Endometrium (tissue), 2 donors: ENCODE data around the gene GRK1.

Experiments used
- FAIRE-seq: peaks from 2 replicates; lab custom pipeline; 2012; peaks lifted over from hg19 to GRCh38; lab: Jason Lieb, UNC
- donor health status: control.
- donor health status: control.

Gene GRK1

DNA sequence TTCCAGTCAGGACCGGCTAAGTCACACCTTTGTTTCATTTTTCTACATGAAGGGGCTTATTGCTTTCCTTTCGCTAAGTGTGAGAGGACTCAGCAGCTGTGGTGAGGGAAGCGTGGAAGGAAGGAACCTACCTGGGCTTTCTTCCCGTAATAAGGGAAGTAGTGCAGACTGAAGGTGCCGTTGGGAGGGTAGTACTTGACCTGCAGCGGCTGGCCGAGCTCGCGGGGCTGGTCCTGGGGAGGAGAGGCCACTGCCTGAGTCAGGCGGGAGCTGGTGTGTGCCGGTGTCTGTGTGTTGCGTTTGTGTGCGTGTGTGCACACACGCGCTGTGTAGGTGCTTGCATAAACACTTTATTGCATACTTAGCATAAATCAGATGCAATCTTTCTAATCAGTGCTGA lies 16.7 kb upstream of the GRK1 start:
- FAIRE-seq: no peak

DNA sequence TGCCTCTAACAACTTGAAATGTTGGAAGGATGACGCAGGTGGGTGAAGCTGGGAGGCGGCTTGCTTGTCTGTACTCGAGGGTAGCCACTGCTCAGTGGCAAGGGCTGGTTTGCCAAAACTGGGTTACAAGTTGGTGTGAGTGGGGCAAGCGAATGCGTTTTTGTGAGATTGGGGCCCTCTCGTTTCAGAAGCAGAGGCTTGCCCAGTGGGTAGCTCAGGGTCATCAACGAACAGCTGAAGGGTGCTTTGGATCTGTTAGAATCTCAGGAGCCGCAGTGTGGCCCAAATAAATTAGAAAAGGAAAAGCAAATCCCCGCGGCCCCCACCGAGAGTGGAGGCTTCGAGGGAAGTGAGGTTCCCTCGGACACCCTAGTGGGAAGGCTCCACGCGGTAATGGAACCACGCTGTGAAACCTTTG lies 16.3 kb upstream of the GRK1 start:
- FAIRE-seq: no peak

DNA sequence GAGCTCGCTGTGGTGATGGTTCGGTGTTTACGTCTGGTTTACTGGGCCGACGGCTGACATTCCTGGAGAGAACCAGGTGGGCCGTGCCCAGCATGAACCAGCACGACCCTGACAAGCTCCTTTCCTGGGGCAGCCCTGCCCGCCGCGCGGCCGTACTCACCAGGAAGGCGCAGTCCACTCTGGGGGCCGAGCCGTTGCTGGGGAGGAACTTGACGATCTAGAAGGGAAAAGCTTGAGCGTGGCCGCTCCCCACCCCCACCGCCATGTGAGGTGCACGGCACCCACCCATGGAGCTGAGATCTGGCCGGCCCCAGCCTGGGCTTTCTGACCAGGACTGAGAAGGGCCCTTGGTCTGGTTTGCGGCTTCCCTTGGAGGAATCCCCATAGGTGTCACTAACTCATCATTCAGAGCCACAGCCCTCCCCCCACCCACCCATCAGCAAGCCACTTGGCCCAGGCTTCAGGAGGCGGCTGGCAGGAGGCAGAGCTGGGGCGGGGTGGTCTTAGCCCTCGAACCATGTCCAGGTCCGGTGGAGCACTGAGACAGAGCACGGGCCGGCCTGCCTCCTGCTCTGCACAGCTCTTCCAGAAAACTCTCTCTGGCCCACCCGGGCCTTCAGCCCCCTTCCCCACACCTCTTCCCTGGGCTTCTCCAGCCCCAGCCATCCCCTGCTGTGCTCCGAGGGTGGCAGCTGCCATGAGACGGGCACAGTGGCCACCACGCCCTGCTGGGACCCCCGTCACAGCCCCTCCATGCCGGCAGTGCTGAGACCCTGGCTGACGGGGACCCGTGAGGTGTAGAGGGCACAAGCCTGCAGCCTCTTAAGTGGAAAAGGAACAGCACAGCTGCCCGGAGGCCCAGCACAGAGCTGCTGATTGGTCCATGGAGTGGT lies 15.3 kb upstream of the GRK1 start:
- no peak for FAIRE-seq

DNA sequence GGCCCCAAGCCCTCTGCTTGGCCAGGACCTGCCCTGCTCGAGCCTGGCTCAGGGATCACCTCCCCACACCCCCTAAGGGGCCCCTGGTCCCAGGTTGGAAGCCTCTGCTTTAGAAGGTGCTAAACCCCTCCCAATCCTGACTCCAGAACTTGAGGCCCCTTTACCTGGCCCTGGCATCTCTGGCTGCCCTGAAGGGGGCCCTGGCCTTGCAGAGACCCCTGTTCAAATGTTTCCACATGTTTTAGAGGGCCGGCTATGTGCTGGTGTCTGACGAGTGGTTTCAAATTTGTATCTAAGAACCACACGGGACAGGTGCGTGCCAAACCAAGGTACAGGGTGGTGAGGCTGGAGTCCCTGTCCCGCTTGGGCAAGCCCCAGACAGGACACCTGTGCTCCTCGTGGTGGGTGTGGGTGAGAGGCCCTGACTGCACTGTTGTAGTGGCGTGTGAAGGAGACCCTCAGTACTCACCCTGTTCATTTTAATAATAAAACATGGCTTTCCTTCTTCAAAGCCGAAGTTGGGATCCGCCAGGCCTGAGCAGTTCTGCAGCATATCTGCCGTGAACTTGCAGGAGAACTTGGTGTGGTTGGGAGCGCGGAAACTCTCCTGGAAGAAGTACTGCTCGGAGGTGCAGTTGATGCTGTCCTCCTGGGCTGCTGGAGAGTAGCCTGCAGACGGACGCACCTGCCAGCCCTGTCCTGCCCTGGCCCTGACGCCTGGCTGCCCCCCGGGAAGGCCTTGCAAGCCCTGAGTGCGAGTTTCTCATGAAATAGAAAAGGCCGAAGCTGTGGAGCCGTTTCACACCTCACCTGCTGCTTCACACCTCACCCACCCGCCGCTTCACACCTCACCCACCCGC lies 14.4 kb upstream of the GRK1 start:
- no peak for FAIRE-seq

DNA sequence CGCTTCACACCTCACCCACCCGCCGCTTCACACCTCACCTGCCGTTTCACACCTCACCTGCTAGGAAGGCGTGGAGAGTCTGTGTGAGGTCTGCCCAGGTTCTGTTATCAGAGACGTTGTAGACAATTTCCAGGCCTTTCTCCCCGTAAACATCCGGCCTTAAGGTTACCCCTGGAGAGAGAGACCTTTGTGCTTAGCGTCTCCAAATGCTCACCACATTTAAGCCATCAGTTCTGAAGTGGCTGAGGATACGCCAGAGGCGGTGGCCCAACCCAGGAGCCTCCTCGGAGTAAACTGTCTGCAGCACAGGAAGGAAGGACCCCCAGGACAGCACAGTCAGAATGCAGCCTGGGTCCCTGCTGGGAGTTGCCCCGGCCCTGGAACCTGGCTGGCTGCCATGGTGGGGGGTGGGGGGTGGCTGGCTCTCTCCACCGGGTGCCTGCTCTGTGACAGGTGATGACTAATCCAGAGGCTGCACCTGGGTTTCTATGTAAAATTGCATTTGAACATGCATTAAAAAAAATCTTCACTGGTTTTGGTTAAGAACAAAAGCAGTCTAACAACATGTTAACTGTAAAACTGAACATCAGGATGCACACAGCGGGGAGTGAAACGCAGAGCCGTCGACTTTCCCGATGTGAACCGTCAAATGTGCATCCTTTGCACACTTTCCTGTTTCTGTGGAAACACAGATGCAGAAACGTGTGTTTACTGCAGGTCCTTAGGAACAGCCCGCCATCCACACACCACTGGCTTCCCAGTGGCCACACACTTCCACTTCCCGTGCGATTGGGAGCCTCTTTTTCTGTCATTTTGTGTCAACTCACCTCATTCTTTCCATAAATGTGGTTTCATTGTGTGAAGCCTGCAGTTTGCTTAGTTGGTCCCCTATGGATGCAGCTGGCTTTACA lies 13.5 kb upstream of the GRK1 start:
- no peak for FAIRE-seq

DNA sequence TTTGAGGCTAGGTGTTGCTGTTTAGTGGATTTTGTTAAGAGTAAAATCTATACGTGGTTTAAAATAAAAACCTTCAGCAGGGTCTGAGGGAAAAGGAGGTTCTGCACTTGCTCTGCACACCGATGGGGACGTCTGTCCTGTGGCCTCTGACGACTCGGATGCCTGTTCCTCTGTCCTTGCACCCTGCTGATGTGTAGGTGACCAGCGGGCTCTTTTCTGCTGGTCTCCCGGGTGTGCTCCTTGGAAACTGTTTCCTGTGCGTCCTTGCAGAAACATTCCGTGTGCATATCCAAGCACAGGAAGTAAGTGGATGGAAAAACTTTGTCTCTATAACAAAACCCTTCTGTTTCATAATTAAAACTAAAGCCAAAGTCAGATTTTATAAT lies 12.9 kb upstream of the GRK1 start:
- no peak for FAIRE-seq

DNA sequence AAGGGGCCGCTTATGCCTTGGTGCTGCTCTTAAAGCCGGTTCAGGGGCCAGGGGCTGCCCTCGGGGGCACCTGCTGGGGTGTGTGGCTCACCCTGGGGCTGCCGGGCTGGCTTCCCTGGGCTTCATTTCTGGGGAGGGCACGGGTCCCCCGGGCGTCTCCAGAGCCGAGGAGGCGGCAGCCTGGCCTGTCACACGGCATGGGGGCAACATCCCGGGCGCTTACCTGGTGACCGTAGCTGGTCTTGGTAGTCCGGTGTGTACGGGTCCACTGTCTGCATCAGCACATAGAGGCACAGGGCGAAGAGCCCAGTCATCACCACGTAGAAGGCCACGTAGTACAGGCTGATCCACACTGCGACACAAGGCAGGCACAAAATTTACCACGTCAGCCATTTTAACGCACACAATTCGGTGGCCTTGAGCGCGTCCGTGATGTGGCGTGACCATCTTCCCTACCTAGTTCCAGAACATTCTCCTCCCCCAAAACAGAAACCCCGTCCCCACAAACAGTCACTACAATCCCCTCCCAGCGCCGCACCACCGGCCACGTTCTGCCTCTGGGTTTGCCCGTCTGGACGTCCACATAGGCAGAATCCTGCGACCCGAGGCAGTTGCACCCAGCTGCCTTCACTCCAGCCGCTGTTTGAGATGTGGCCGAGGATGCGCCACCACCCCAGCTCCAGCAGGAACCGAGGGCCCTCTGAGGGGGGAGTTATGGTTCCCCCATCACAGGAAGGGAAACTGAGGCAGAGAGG lies 12.3 kb upstream of the GRK1 start:
- no peak for FAIRE-seq

DNA sequence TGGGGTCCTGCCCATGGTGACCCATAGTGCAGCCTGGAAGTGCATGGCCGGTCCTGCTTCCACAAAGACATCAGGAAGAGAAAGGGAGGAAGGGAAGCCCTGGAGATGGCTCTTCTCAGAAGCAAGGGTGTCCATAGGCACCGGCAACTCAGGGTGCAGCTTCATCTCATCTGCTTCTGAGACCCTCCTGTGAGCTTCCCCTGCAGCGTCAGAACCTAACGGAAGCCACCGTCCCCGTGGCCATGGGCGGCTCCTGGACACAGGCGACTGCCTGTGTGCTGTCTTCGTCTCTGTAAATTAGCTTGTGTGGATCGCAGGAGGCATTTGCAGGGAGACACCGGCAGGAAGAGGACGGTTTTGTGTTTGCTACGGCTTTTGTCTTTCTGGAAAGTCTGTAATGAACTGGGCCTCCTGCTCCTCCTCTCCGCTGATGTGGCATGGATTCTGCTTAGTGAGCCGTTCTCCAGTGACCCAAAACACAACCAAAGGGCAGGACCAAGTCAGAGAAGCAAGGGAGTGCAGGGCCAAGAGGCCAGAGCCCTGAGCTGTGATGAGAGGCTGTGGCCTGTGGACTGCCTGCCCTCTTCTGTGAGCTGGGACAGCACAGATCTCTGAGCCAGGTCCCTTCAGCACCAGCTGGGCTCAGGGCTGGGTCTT lies 11.5 kb upstream of the GRK1 start:
- no peak for FAIRE-seq

DNA sequence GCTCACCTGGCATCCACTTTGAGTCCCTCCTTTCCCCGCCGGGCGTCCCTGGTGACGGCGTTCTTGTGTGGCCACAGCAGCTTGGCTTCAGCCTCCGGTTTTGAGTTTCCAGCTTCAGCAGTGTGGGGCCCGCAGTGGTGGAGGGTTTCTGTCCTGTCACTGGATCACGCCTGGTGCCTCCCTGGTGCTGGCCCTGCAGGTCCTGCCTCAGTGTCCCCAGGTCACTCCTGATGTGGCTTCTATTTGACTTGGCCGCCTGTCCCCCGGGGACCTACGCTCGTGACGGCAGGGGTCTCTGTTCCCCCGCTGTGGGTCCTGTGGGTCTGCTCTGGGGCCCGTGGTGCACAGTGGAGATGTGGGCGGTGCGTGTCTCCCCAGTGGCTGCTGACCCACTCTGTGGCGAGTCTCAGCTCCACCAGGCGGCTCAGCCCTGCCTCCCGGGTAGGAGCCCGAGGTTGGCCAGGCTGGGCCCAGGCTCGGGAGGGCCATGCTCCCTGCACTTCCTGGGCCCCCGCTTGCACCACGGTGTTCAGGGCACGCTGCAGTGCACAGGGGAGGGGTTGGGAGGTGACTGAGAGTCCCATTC lies 10.9 kb upstream of the GRK1 start:
- FAIRE-seq: no peak

DNA sequence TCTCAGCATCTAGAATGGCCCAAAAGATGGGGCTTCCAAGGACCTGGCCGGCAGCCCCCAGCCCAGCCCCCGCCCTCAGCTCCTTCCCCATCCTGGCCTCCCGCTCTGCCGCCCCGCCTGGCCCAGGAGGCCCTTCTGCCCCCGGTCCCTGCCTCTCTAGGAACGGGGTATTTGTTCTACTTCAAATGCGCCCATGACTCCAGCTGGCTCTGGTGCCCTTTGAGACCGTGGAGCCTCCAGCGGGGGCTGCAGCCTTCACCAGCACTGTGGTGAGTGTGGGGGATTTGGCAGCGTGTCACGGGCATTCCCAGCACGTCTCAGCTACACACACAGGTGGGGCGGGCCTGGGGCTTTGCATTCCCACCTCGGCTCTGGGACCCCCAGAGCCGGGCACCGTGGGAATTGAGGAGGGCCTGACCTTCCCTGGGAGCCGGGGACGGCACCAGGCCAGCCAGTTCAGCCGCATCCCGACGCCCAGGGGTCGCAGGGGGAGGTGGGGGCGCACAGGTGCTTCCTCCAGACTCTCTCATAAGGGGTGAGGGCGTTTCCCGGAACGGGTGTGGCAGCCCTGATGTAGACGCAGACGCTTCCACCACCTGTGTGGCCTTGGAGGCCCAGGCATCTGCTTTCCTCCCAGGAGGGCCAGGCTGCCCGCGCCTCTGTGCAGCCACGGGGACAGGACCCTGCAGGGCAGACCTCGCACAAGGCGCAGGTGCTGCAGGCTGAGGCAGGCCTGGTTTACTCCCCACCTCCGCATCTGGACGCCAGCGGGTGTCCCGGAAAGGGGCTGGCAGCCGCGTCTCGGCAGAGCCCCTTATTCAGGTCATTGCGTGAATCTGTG lies 10.0 kb upstream of the GRK1 start:
- no peak for FAIRE-seq

DNA sequence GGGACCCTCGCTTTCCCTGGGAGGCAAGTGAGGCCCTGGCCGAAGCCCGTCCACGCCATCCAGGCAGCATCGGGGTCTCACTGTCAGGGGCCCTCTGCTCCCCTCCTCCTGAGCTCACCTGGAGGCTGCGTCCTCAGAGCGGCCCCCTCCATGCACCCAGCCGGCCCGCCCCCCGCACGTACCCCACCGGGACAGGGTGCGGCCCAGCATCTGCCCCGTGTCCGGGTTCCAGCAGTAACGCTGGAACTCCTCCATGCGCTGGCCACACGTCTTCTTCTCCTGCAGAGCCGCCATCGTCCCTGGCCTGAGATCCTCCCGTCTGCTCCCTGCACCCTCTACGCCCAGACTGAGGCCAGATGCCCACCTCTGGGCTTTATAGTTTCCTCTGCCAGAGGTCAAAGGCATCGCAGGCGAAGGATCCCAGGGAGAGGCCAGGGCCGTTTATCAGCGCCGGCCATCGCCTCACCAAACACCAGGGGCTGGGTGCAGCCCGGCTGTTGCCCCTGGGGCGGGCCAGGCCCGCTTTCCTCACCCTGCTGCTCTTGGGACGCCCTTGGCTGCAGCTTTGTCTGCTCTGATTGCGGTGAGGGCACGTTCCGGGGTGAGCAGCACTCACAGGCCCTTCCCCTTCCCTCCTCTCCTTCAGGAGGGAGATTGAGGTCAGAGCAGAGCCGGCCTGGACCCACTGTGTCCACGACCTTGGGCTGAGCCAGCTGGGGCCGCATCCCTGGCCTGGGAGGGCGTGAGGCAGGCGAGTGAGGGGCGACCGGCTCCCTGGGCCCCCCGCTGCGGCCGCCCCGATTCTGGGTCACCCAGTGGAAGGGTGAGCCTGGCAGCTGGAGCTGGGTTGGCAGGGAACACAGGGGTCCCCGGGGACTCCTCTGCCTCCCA lies 8.9 kb upstream of the GRK1 start, which contains the start of gene ATP4B:
Gene ATP4B (minus strand): TSS at position 348 of the 891 bp plus-strand sequence. CDS start 54 bp downstream, at position 294.
- no peak for FAIRE-seq

DNA sequence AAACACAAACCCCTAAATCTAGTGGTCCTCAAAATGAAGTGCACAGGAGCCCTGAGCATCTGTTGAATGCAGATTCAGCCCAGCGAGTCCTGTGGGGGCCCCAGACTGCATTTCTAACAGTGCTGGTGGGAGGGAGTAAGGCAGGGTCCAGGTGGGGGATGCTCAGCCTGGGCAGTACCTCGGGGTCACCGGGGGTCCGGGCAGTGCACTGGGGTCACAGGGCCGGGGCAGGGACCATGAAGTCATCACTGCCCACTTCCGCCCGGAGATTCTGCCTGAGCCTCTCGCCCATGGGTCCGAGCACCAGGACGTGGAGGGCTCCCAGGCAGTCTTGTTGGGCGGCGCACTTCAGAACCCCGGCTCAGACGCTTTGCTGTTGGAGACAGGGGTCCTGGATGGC lies 8.2 kb upstream of the GRK1 start:
- no peak for FAIRE-seq

DNA sequence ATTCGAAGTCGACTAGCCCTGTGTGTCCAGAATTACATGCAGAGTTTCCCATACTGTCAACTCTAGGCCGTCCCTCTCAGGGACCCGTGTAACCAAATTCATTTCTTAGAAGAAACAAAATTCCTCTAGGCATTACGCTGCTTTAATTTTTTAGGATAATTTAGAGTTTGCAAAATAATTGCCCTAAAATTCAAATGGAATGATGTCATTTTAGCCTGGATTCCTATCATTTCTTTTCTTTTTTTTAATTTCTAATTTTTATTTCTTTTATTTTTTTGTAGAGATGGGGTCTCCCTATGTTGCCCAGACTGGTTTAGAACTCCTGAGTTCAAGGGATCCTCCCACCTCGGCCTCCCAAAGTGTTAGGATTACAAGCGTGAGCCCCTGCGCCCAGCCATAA lies 7.7 kb upstream of the GRK1 start:
- FAIRE-seq: no peak

DNA sequence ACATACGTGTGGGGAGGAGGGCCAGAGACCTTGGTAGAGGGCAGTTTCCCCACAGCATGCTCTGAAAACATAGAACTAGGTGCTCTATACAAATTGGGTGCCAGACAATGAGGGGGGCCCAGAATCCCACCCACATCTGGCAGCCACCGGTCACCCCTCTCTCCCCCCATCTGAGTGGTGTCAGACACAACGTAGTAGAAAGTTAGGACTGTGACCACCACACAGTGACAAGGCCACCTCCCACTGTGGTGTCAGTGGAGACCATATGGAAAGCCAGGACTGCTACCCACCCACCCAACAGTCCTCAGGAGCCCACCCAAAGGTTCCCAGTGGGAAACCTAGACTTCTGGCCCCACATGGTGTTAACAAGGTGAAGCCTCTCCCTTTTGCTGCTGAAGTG lies 7.0 kb upstream of the GRK1 start:
- no peak for FAIRE-seq

DNA sequence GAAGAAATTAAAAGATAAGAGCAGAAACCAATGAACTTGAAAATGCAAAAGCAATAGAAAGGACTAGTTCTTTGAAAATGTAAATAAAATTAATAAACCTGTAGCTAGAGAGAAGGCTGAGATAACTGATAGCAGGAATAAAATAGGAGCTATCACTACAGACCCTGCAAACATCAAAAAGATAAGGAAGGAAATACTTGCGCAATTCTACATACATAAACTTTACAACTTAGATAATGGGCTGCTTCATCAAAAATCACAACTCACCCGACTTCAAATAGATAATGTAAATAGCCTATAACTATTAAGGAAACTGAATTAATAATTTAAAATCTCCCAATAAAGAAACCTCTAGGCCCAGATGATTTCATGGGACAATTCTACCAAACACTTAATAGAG lies 5.5 kb upstream of the GRK1 start:
- FAIRE-seq: no peak

DNA sequence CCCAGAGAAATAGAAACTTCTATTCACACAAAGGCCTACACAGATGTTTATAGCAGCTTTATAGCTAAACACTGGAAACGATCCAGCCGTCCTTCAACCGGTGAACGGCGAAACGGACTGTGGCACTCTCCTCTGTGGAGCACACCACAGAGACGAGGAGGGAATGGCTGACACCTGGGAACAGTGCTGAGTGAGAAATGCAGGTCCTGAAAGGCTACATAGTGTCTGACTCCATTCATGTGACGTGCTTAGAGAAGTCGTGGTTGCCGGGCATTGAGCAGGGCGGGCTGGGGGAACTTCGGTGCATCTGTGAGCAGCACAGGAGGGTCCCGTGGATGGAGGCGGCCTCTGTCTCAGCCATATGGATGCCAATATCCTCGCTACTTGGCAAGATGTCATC lies 3.1 kb upstream of the GRK1 start:
- FAIRE-seq: no peak

DNA sequence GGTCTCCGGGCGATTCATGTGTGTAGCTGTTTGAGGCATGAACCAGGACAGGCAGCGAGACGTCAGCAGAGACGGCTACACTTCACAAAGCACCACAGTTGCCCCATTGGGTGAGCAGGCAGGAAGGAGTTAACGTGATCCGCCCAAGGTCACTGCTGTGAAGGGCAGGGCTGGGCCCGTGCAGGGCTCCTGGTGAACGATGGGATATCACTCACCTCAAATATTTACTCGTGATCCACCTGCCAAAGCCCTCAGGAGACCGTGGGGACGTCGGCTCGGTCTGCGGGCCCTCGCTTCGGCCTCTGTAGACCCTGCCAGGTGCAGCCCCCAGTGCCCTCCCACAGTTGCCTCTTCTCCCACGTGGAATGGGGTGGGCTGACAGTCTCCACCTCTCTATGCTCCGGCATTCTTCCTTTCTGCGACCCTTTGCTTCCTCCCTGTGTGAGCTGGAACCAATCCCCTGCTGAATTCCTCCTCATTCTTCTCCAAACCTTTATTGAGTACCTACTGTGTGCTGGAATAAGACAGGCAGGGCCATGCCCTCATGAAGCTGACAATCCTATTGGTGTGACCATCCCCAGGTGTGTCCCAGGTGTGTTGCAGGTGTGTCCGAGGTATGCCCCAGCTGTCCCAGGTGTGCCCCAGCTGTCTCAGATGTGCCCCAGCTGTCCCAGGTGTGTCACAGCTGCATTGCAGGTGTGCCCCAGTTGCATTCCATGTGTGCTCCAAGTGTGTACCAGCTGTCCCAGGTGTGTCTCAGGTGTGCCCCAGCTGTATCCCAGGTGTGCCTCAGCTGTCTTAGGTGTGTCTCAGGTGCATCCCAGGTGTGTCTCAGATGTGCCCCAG lies 2.0 kb upstream of the GRK1 start:
- FAIRE-seq: no peak
